ENCODE results near the gene IFIT5. TPM values are rescaled to one million over a fixed set of nuclear protein-coding genes. Genes with fewer than 3 reads are reported as not detected.
"Not testable (repeated sequence)": the region's sequence is repeated elsewhere in the genome, so short reads cannot be mapped to it uniquely, and the experiment has no call there.

The IFIT5 gene
- total RNA-seq, 4 donors from 2014 or later = 6.9 to 32.8 (median 17.3) TPM

DNA sequence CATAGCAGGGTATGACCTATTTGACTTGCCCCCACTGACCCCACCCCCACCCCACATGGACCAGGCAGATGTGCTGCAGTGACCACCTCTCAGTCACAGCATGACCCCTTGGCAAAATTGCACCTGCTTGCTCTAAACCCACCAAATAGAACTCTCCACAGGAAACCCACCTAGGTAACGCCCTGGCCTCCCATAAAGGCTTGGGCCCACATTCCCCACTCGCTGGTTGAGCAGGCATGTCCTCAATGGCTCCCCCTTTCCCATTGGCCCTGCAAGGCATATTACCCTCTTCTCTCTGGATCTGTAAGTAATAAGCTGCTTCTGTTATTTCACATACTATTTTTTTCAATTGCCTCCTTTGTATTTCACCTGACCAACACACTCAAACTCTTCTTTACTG is 19.2 kb upstream of the IFIT5 start:
- no peak for ATAC-seq (ENCODE audit: low FRiP score)
- TF ChIP-seq, protein P1, sequence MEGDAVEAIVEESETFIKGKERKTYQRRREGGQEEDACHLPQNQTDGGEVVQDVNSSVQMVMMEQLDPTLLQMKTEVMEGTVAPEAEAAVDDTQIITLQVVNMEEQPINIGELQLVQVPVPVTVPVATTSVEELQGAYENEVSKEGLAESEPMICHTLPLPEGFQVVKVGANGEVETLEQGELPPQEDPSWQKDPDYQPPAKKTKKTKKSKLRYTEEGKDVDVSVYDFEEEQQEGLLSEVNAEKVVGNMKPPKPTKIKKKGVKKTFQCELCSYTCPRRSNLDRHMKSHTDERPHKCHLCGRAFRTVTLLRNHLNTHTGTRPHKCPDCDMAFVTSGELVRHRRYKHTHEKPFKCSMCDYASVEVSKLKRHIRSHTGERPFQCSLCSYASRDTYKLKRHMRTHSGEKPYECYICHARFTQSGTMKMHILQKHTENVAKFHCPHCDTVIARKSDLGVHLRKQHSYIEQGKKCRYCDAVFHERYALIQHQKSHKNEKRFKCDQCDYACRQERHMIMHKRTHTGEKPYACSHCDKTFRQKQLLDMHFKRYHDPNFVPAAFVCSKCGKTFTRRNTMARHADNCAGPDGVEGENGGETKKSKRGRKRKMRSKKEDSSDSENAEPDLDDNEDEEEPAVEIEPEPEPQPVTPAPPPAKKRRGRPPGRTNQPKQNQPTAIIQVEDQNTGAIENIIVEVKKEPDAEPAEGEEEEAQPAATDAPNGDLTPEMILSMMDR (IDR thresholded peaks at IDR 0.05) = no peak
- DNase-seq (ENCODE audit: low spot score) = no peak

DNA sequence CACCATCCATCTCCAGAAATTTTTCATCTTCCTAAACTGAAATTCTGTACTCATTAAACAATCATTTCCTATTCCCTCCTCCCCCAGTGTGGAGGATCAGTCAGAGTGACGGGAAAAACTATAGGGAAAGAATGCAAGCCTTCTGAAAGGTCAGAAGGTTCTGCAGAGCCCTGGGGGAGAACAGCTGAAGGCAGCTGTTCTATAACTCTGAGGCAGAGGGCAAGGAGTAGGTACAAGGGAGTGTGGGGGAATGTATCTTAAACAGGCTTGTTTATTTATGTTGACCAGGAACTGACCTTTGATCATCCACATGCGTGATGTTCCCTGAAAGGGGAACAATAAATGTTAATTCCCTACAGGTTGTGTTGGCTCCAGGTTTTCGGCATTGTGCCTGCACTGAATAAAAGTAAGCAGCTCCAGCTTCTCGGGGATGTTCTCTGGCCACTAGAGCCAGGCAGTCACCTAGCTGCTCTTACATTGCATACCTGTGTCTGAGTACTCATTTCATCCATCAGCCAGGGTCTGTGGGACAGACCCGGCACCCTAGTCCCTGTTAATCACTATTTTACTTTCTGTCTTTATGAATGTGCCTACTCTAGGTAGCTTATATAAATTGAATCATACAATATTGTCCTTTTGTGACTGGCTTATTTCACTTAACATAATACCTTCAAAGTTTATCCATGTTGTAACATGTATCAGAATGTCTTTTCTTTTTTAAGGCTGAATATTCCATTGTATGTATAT is 16.2 kb upstream of the IFIT5 start:
- TF ChIP-seq, protein P1 (IDR thresholded peaks at IDR 0.05) = no peak
- no peak for DNase-seq (ENCODE audit: low spot score)
- ATAC-seq (ENCODE audit: low FRiP score) = no peak

DNA sequence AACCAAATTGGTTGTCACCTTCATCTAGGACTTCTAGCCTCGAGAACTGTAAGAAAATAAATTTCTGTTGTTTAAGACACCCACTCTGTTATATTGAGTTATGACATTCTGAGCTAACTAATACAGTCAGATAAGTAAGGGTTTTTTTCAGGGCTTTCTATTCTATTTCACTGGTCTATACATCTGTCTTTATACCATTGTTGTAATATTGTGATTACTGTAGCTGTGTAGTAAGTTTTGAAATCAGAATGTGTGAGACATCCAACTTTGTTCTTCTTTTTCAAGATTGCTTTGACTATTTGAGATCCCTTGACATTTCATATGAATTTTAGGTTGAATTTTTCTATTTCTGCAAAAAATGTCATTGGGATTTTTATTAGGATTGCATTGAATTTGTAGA is 14.4 kb upstream of the IFIT5 start:
- TF ChIP-seq, protein P1 (IDR thresholded peaks at IDR 0.05) = no peak
- DNase-seq (ENCODE audit: low spot score) = no peak
- no peak for ATAC-seq (ENCODE audit: low FRiP score)

DNA sequence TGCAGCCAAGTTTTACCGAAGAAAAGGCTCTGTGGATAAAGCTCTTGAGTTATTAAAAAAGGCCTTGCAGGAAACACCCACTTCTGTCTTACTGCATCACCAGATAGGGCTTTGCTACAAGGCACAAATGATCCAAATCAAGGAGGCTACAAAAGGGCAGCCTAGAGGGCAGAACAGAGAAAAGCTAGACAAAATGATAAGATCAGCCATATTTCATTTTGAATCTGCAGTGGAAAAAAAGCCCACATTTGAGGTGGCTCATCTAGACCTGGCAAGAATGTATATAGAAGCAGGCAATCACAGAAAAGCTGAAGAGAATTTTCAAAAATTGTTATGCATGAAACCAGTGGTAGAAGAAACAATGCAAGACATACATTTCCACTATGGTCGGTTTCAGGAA is 11.3 kb upstream of the IFIT5 start:
- TF ChIP-seq, protein P1 (IDR thresholded peaks at IDR 0.05) = no peak
- DNase-seq (ENCODE audit: low spot score) = no peak
- ATAC-seq (ENCODE audit: low FRiP score) = no peak

DNA sequence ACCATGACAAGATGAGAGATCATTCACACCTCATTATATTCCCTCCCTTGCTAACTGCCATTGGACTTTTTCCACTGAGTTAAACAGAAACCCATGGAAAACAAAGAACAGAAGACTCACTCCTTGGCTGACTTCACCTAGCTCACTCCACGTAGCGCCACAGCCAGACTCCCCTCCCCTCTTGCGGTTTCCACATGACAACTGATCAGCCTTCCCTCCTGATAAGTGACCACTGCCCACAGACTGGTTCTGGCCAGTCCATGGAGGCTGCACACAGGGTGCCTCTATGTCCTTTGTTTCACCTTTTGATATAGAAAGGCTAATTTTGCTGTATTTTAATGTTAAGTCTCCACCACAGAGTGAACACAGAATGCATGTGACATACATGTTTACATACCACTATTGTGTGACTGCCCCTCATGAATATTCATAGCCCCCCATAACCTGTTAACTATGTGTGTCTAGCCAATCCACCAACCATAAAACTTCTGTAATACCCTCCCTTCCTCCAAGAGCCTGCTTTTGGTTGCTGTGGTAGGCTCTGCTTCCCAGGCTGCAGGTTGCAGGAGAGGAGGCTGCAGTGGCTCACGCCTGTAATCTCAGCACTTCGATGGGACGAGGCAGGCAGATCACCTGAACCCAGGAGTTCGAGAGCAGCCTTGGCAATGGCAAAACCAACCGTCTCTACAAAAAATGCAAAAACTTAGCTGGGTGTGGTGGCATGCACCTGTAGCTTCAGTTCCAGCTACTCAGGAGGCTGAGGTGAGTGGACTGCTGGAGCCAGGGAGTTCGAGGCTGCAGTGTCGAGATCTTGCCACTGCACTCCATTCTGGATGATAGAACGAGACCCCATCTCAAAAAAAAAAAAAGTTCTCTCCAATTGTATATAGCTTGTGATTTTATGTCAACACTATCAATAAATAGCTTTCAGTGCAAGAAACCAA is 10.0 kb upstream of the IFIT5 start:
- ATAC-seq (ENCODE audit: low FRiP score) (no peak), DNase-seq (ENCODE audit: low spot score) (no peak)
- TF ChIP-seq, protein P1 (IDR thresholded peaks at IDR 0.05) = no peak

DNA sequence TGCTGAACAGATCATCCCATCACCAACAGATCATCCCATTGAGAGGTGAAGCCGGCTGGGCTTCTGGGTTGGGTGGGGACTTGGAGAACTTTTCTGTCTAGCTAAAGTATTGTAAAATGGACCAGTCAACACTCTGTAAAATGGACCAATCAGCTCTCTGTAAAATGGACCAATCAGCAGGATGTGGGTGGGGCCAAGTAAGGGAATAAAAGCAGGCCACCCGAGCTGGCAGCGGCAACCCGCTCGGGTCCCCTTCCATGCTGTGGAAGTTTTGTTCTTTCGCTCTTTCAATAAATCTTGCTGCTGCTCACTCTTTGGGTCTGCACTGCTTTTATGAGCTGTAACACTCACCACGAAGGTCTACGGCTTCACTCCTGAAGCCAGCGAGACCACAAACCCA is 8.2 kb upstream of the IFIT5 start:
- ATAC-seq (ENCODE audit: low FRiP score); DNase-seq (ENCODE audit: low spot score): not testable (repeated sequence)

DNA sequence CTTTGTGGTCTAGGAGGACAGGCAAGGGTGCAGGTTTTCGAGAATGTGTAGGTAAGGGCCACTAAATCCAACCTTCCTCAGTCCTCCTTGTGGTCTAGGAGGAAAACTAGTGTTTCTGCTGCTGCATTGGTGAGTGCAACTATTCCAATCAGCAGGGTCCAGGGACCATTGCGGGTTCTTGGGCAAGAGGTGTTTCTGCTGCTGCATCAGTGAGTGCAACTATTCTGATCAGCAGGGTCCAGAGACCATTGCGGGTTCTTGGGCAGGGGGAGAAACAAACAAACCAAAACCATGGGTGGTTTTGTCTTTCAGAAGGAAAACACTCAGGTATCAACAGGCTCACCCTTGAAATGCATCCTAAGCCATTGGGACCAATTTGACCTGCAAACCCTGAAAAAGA is 6.6 kb upstream of the IFIT5 start:
- ATAC-seq (ENCODE audit: low FRiP score); DNase-seq (ENCODE audit: low spot score): not testable (repeated sequence)

DNA sequence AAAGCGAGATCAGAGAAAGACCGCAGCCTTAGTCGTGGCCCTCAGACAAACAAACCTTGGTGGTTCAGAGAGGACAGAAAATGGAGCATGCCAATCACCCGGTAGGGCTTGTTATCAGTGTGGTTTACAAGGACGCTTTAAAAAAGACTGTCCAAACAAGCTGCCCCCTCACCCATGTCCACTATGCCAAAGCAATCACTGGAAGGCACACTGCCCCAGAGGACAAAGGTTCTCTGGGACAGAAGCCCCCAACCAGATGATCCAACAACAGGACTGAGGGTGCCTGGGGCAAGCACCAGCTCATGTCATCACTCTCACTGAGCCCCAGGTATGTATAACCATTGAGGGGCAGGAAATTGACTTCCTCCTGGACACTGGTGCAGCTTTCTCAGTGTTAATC is 5.1 kb upstream of the IFIT5 start:
- DNase-seq (ENCODE audit: low spot score); ATAC-seq (ENCODE audit: low FRiP score): not testable (repeated sequence)

DNA sequence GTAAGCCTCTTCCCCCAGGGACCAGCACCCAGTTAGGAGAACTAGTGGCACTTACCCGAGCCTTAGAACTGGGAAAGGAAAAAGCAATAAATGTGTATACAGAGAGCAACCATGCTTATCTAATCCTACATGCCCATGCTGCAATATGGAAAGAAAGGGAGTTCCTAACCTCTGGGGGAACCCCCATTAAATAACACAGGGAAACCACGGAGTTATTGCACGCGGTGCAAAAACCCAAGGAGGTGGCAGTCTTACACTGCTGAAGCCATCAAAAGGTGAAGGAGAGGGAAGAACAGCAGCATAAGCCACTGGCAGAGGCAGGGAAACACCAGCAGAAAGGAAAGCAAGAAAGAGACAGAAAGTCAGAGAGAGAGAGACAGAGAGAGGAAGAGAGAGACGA is 3.8 kb upstream of the IFIT5 start:
- not testable (repeated sequence) for DNase-seq (ENCODE audit: low spot score); ATAC-seq (ENCODE audit: low FRiP score)

DNA sequence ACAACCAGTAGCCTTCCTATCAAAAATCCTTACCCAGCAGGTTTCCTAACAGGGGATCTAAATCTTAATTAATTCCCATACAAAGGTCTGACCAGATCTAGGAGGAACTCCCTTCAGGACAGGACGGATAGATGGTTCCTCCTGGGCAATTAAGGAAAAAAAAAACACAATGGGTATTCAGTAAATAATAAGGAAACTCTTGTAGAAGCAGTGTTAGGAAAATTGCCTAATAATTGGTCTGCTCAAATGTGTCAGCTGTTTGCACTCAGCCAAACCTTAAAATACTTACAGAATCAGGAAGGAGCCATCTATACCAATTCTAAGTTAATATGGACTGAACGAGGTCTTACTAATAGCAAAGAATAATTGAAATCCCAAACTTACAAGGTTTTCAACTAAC is 3.2 kb upstream of the IFIT5 start:
- not testable (repeated sequence) for ATAC-seq (ENCODE audit: low FRiP score); DNase-seq (ENCODE audit: low spot score)

DNA sequence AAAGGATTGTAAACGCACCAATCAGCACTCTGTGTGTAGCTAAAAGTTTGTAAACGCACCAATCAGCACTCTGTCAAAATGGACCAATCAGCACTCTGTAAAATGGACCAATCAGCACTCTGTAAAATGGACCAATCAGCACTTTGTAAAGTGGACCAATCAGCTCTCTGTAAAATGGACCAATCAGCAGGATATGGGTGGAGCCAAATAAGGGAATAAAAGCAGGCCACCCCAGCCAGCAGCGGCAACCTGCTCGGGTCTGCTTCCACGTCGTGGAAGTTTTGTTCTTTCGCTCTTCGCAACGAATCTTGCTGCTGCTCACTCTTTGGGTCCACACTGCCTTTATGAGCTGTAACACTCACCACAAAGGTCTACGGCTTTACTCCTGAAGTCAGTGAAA is 2.1 kb upstream of the IFIT5 start:
- ATAC-seq (ENCODE audit: low FRiP score); DNase-seq (ENCODE audit: low spot score): not testable (repeated sequence)
